Body of pancreas (tissue), 4 donors: Measurements from ENCODE around the gene KCNJ11. TPM values are rescaled to one million over a fixed set of nuclear protein-coding genes. Genes with fewer than 3 reads are reported as not detected.

Source experiments
- ATAC-seq: fragments of 150-250 bp; one replicate; pipeline ENCODE4 v1.9.1; 2016
- DNase-seq, 4 donors: peaks; one replicate each; pipeline ENCODE4 v3.0.0-alpha.2; 2019
- H3K27ac ChIP-seq, 4 donors: fragments of 200-600 bp; sonication (generic); 1 replicate in 3 of 4; 2 replicates in 1 of 4; pipeline versions ENCODE4 v1.5.1 to v1.6.1; 2016 to 2019; ENCODE audit warnings: mild to moderate bottlenecking in 1 of 4, mixed read lengths in 1 of 4, moderate library complexity in 1 of 4
- H3K27me3 ChIP-seq, 2 donors: fragments of 200-600 bp; sonication (generic); one replicate each; pipeline ENCODE4 v1.6.0; 2016; ENCODE audit warnings: mild to moderate bottlenecking in 1 of 2
- H3K36me3 ChIP-seq, 2 donors: fragments of 200-600 bp; sonication (generic); replicated peaks in 1 of 2; 2 replicates each; pipeline ENCODE4 v1.5.1; 2016; ENCODE audit warnings: low read depth in 2 of 2; ENCODE audit not compliant: insufficient read depth in 1 of 2
- H3K4me1 ChIP-seq: fragments of 200-600 bp; sonication (generic); one replicate; pipeline ENCODE4 v1.6.0; 2016
- H3K4me3 ChIP-seq, 2 donors: fragments of 200-600 bp; sonication (generic); 1 replicate in 1 of 2; 2 replicates in 1 of 2; pipeline ENCODE4 v1.5.1; 2016 to 2019
- H3K9me3 ChIP-seq, 3 donors: fragments of 200-600 bp; sonication (generic); 1 replicate in 2 of 3; 2 replicates in 1 of 3; pipeline ENCODE4 v1.5.1; 2016
- CTCF ChIP-seq, 7 experiments: fragments of 450-650 bp in 4 of 7; fragments of 200-600 bp in 3 of 7; sonication (generic) in 3 of 7; IDR thresholded peaks; one replicate each; pipeline ENCODE4 v1.5.1; 2016 to 2019; ENCODE audit warnings: antibody characterized with exemption in 7 of 7
- POLR2A ChIP-seq, 3 donors: fragments of 450-650 bp; IDR thresholded peaks; one replicate each; pipeline ENCODE4 v1.6.1; 2016; ENCODE audit warnings: antibody characterized with exemption in 3 of 3, mild to moderate bottlenecking in 2 of 3
- WGBS, 2 donors: methylation state at CpG; one replicate each; pipeline ENCODE4 v1.1.5; 2017; 5-methylcytosine and 5-hydroxymethylcytosine counted together
- intact Hi-C: fragments of 100-400 bp; cut with DNase I; formaldehyde crosslinking; loops from one replicate; pipeline ENCODE4 v1.15.1; 2023
- total RNA-seq, 2 donors: library from RNA; depleted of rRNA; stranded (reverse); fragments of >200 nt; gene quantifications; one replicate each; pipeline ENCODE4 v1.1.0, GENCODE V29; 2016

The KCNJ11 gene
- total RNA-seq, 2 donors from 2014 or later = 7.6 to 39.4 TPM

- 52 to 53% methylated on average over 6 to 10 of the region's 10 CpGs for WGBS, 2 donors
- H3K27me3 ChIP-seq = no peaks in the 10 kb centered on the region
Measured at GRCh38 chr11:17389957-17390649, 1.6 kb upstream of the KCNJ11 start.

GRCh38 chr11:17389211-17389956 is 925 bp upstream of the KCNJ11 start:
- TF ChIP-seq POLR2A (IDR thresholded peaks at IDR 0.05) (peak in 2 of 3 donors; percentile 11 to 28), CTCF (IDR thresholded peaks at IDR 0.05) (peak; percentile 57 to 95 (median 76))
- peak; percentile 85 for ATAC-seq
- WGBS, 2 donors = 2 to 3% methylated on average over 5 to 31 of the region's 55 CpGs
- H3K9me3 ChIP-seq = no peaks in the 10 kb centered on the region
- H3K4me1 ChIP-seq = peaks cover 30% of the 10 kb centered on the region
- no peaks in the 10 kb centered on the region for H3K27me3 ChIP-seq
- DNase-seq = peak; percentile 85 to 89 (median 88)
- H3K36me3 ChIP-seq = no peaks in the 10 kb centered on the region
- peak overlapping the region; percentile 79 to 85 (median 84) for H3K27ac ChIP-seq
- peak overlapping the region in 1 of 2 donors; percentile 21 for H3K4me3 ChIP-seq
- intact Hi-C loops = no loop called here

More at GRCh38 chr11:17389957-17390649, 1.6 kb upstream of the KCNJ11 start:
- H3K9me3 ChIP-seq = no peaks in the 10 kb centered on the region
- H3K27ac ChIP-seq = peak overlapping the region; percentile 25 to 85 (median 81)
- intact Hi-C loops = no loop called here
- ATAC-seq = no peak
- TF ChIP-seq POLR2A (IDR thresholded peaks at IDR 0.05) = no peak
- no peak for TF ChIP-seq CTCF (IDR thresholded peaks at IDR 0.05)
- no peak for DNase-seq
- no peaks in the 10 kb centered on the region for H3K36me3 ChIP-seq
- H3K4me1 ChIP-seq = peaks cover 30% of the 10 kb centered on the region
- no peak overlapping the region for H3K4me3 ChIP-seq

GRCh38 chr11:17387811-17388210 is 648 bp downstream of the KCNJ11 start:
- H3K27ac ChIP-seq = no peak overlapping the region
- H3K36me3 ChIP-seq = no peaks in the 10 kb centered on the region
- ATAC-seq (no peak), DNase-seq (no peak)
- no peaks in the 10 kb centered on the region for H3K9me3 ChIP-seq
- no peak for TF ChIP-seq POLR2A (IDR thresholded peaks at IDR 0.05)
- no peak for TF ChIP-seq CTCF (IDR thresholded peaks at IDR 0.05)
- no peak overlapping the region for H3K4me3 ChIP-seq
- no peaks in the 10 kb centered on the region for H3K27me3 ChIP-seq
- intact Hi-C loops = no loop called here
- 86 to 88% methylated on average over 4 to 20 of the region's 20 CpGs for WGBS, 2 donors
- H3K4me1 ChIP-seq = peaks cover 30% of the 10 kb centered on the region

GRCh38 chr11:17387254-17387653 is 1.2 kb downstream of the KCNJ11 start:
- no peak for DNase-seq

More at GRCh38 chr11:17387254-17387653, 1.2 kb downstream of the KCNJ11 start:
- no peaks in the 10 kb centered on the region for H3K36me3 ChIP-seq
- 90 to 94% methylated on average over 2 to 20 of the region's 20 CpGs for WGBS, 2 donors
- H3K27ac ChIP-seq = no peak overlapping the region
- no peaks in the 10 kb centered on the region for H3K27me3 ChIP-seq
- no peaks in the 10 kb centered on the region for H3K9me3 ChIP-seq
- H3K4me1 ChIP-seq = peaks cover 30% of the 10 kb centered on the region
- ATAC-seq = no peak
- intact Hi-C loops = no loop called here
- H3K4me3 ChIP-seq = no peak overlapping the region
- TF ChIP-seq CTCF (IDR thresholded peaks at IDR 0.05) (no peak), POLR2A (IDR thresholded peaks at IDR 0.05) (no peak)
